T-helper 2 cell treated with Interferon-gamma antibody and Interleukin-4, amounts not matched to agents 100 ng/mL and 5 ng/mL, for 36 hours (primary cell): Measurements from ENCODE around the gene MYO5C. TPM values are rescaled to one million over a fixed set of nuclear protein-coding genes. Genes with fewer than 3 reads are reported as not detected.
"Not testable (repeated sequence)": the region's sequence is repeated elsewhere in the genome, so short reads cannot be mapped to it uniquely, and the experiment has no call there.

Experiments used
- intact Hi-C: fragments of 100-400 bp; cut with micrococcal nuclease; formaldehyde crosslinking; loops from one replicate; pipeline ENCODE4 v1.15.1; 2023
- total RNA-seq: library from RNA; stranded (reverse); gene quantifications from 2 replicates; pipeline ENCODE4 v1.2.3, GENCODE V29; 2022

Gene MYO5C
- total RNA-seq, 1 donor from 2014 or later = 1.2 TPM

DNA sequence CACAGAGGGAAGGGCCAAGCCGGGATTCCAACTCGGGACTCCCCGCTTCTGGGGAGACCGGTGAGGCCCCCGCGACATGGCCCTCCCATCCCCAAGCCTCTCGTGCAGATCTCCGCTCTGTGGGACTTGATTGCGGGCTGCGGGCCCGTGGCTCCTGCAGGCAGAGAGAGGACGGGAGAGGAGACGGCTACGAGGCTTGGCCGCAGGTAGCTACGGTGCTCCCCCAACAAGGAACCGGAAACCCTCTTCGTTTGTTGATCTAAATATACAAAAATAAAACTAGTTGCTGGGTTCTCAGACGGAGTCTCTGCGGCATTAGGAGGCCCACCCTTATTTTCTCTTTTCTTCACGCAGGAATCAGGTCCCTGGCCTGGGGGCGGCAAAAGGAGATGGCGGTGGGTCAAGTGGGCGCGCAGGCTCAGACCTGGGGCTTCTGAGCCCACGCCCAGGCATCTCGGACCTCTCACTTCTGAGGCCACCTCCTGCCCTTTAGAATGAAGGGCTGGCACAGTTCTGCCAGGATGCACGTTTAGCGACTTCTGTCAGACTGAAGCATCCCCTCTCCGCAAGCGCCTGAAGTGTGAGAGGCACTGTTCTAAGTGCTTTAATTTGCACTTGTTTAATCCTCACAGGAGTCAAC lies 115.3 kb downstream of the MYO5C start:
- intact Hi-C loops = loop anchor here (1.0 to 2.0 kb wide), 2 partner anchors 40 to 389 kb away; partner anchors contain the start of gene ARPP19

DNA sequence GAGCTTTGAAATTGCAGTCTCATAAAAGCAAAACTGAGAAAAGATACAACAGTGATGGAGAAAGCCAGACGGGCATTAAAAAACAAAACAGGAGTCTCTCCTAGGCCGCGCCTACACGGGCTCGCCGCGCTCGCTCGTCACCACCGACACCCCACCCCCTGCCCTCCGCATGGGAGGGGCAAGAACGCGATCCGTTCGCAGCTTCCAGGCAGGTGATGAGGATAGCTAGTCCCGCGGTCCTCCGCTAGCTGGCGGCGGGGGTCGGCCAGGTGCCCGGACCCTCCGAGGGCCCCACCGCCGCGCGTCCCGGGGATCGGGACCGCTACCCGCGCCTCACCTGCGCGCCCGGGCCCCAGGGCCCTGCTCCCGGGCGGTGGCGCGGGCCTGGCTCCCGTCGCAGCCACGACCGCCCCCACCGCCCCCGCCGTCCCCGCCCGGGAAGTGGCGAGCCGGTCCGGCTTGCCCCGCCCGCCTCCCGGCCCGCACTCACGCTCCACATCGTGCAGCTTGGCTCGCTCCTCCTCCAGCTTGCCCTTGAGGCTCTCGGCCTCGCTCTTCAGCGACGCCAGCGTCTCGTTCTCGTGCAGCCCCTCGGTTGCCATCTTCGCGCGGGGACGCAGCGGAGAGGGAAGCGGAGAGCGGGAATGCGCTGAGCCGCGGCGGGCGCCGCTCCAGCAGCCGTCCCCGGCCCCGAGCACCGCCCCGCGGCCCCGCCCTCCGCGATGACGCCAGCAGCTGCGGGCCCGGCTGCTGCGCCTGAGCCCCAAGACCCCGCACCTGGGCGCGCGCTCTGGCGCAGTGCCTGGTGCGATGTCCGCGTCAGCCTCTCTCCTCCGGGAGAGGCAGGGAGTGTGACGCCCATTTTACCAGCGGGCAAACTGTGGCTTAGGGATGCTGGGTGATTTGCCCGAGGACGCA lies 116.1 kb downstream of the MYO5C start:
- intact Hi-C loops = loop anchor here (1.0 to 10.0 kb wide), 8 partner anchors 29 to 445 kb away; partner anchors contain the start of genes ARPP19, BCL2L10, LEO1 and LYSMD2

DNA sequence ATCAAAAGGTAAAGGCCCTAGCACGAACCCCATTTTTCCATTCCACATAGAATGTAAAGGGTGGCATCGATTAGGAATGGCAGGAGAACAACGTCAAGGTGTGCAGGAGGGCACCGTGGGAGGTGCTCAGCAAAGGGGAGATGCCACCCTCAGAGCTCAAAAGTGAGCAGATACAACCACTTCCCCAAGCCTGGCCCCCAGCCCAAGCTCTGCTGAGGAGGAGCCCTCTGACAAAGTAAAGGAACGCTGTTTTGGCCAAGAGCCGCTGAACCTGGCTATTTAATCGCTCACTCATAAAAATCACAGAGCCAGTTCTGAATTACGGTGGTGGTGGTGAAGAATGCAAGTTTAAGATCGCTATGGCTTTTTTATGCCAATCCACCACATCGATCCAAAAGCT lies 116.8 kb downstream of the MYO5C start:
- intact Hi-C loops = loop anchor here (1.0 to 10.0 kb wide), 6 partner anchors 30 to 444 kb away; partner anchors contain the start of genes BCL2L10, LEO1, LYSMD2 and MAPK6

DNA sequence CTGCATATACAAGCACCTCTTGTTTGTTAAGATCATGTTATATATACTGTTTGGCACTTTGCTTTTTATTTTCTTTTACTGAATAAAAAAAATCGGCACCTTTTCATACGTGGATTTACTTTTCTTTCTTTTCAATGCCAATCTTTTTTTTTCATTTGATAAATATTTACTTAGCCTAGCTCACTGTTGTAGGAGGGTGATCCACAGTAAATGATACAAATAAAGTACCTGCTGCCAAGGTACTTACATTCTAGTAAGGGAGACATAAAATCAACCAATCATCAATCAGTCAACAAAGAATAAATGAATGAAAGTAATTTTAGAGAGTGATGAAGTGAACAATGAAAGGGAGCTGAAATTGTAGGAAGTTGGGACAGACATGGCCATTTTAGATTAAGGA lies 122.7 kb downstream of the MYO5C start:
- intact Hi-C loops = loop anchor here (10.0 kb wide), 2 partner anchors 58 to 438 kb away; partner anchors contain the start of genes BCL2L10 and LYSMD2

DNA sequence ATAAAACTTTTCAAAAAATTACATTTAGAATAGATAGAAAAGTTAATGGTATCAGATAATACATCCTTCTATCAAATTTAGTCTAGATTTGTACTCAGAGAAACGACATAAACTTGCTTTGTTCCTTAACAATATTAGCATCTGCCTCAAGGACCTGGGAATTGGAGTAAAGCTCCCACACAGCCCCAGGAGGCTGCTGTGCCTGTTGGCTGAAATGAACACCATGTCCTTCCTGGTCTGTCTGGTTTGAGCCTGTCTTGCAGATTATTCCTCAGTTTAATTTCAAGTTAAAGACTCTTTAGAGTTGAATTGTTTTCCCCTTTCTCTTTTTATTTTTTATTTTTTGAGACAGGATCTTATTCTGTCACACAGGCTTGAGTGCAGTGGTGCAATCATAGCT lies 123.8 kb downstream of the MYO5C start:
- intact Hi-C loops = loop anchor here (10.0 kb wide), 2 partner anchors 57 to 437 kb away; partner anchors contain the start of genes BCL2L10 and LYSMD2

DNA sequence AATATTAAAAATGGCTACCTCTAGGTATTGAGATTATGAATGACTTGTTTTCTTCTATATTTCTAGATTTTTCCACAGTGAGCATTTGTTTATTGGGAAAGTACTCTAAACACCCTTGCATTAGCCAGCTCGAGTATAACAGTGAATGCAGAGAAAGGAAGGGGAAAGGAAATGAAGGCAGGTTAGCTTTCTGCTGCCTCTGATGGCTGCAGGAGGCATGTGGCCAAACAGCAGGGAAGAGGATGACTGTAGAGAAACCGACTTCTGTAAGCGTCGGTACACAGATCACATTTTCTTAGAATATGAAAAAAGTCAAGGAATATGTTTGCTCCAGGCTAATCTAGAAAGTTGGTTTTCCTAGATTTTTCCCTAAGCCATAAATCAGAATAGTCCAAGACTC lies 124.2 kb downstream of the MYO5C start:
- intact Hi-C loops = loop anchor here (10.0 kb wide), 2 partner anchors 57 to 437 kb away; partner anchors contain the start of genes BCL2L10 and LYSMD2

DNA sequence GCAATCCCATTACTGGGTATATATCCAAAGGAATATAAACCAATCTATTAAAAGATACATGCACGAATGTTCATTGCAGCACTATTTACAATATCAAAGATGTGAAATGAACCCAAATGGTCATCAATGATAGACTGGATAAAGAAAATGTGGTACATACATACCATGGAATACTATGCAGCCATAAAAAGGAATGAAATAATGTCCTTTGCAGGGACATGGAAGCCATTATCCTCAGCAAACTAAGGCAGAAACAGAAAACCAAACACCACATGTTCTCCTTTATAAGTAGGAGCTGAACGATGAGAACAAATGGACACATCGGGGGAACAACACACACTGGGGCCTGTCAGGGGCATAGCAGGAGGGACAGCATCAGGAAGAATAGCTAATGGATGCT lies 125.4 kb downstream of the MYO5C start:
- intact Hi-C loops = loop anchor here (10.0 kb wide), 2 partner anchors 55 to 435 kb away; partner anchors contain the start of genes BCL2L10 and LYSMD2

DNA sequence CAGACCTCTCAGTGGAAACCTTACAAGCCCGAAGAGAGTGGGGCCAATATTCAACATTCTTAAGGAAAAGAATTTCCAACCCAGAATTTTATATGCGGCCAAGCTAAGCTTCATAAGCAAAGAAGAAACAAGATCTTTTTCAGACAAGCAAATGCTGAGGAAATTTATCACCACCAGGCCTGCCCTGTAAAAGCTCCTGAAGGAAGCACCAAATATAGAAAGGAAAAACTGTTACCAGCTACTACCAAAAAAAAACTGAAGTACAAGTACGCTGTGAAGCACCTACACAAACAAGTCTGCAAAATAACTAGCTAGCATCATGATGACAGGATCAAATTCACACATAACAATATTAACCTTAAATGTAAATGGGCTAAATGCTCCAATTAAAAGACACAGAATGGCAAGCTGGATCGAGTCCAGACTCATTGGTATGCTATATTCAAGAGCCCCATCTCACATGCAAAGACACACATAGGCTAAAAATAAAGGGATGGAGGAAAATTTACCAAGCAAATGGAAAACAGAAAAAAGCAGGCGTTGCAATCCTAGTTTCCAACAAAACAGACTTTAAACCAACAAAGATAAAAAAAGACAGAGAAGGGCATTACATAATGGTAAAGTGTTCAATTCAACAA lies 130.0 kb downstream of the MYO5C start:
- intact Hi-C loops = not testable (repeated sequence)

DNA sequence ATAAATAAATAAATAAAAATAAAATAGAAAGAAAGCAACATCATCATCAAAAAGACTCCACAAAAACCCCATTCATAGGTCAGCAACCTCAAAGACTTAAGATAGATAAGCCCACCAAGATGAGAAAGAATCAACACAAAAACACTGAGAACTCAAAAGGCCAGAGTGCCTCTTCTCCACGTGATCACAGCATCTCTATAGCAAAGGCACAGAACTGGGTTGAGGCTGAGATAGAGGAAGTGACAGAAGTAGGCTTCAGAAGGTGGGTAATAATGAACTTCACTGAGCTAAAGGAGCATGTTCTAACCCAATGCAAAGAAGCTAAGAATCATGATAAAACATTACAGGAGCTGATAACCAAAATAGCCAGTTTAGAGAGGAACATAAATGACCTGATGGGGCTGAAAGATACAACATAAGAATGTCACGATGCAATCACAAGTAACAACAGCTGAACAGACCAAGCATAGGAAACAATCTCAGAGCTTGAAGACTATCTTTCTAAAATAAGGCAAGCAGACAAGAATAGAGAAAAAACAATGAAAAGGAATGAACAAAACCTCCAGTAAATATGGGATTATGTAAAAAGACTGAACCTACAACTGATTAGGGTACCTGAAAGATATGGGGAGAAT lies 130.9 kb downstream of the MYO5C start:
- intact Hi-C loops = no loop called here

DNA sequence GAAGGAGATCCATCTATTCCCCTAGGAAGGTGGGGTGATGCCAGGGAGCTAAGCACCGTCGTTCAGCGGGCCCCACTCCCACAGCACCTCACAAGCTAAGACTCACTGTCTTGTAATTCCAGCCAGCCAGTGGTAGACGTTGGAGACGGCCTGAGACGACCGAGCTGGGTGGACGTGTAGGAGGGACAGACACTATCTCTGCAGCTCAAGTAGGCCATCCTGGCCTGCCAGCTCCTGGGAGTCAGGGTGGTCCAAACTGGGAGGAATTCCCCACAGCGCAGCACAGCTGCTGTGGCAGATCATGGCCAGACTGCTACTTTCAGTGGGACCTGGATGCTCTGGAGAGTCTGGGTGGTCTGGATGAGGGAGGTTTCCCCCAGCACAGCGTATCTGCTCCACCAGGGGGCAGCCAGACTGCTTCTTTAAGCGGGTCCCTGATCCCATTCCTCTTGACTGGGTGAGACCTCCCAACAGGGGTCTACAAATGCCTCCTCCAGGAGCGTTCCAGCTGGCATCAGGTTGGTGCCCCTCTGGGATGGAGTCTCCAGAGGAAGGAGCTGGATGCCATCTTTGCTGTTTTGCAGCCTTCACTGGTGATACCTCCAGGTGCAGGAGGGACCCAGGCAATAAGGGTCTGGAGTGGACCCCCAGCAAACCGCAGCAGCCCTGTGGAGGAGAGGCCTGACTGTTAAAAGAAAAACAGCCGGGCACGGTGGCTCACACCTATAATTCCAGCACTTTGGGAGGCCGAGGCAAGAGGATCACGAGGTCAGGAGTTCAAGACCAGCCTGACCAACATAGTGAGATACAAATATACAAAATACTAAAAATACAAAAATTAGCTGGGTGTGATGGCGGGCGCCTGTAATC lies 132.0 kb downstream of the MYO5C start:
- intact Hi-C loops = loop anchor here (1.0 kb wide), 1 partner anchor 45 kb away; no protein-coding TSS in a partner anchor

DNA sequence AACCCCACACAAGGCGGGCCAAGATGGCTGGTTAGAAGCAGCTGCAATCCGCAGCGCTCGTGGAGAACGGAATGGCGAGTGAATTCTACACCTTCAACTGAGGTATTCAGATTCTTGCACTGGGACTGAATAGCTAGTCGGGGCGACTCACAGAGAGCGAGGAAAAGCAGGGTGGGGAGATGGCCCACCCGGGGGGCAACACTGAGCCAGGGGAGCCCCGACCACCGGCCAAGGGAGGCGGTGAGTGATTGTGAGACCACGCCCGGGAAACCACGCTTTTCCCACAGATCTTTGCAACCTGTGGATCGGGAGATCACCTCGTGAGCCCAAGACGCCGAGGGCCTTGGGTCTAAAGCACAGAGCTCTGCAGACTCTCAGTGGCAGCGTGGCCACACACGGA lies 132.7 kb downstream of the MYO5C start:
- intact Hi-C loops = loop anchor here (1.0 kb wide), 1 partner anchor 45 kb away; no protein-coding TSS in a partner anchor

DNA sequence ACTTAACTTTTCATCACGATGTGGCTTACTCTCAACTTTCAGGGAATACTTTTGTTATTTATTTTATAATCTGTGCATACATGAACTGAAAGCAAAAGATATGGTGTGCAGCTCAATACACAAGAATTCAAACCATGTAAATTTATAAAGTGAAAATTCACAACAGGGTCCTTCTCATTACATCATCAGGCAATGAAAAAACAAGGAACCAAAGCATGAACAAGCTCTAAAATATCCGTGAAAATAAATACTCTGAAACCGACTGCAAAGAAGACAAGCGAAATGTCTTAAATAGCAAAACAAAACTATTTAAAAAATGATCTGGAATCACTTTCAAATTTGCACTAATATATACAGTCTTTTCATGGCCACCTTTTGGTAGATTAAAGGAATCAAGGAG lies 133.3 kb downstream of the MYO5C start:
- intact Hi-C loops = no loop called here

DNA sequence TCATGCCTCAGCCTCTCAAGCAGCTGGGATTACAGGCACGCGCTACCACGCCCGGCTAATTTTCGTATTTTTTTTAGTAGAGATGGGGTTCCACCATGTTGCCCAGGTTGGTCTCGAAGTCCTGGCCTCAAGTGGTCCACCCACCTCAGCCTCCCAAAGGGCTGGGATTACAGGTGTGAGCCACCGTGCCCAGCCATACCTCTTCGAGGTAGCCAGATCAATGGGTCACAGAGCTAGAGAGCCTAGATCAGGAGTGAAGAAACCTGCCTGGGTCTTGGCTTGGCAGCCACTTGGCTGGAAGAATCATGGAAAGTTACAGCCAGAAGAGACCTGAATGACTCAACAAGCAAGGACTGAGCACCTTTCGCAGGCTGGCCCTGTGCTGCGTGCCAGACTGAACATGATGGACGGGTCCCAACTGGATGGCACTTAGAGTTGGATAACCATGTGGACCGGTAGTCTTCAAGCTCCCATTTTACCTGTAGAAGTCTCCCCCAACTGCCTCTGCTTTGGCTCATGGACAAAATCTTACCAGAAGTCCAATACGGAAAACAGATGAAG lies 134.1 kb downstream of the MYO5C start:
- intact Hi-C loops = no loop called here

DNA sequence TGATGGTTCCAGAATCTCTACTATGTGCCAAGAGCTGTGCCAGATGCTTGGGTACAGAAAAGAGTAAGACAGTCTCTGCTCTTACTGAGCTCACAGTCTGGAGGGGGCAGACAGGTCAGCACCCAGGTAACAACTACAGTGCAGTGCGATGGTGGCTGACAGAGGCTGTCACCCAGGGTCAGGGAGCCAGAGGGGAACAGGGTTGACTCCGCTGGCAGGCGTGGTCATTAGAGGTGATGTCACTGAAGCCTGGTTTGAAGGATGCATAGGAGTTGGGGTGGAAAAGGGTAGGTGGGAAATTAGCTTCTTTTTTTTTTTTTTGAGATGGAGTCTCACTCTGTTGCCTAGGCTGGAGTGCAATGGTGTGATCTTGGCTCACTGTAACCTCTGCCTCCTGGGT lies 136.0 kb downstream of the MYO5C start:
- intact Hi-C loops = no loop called here

DNA sequence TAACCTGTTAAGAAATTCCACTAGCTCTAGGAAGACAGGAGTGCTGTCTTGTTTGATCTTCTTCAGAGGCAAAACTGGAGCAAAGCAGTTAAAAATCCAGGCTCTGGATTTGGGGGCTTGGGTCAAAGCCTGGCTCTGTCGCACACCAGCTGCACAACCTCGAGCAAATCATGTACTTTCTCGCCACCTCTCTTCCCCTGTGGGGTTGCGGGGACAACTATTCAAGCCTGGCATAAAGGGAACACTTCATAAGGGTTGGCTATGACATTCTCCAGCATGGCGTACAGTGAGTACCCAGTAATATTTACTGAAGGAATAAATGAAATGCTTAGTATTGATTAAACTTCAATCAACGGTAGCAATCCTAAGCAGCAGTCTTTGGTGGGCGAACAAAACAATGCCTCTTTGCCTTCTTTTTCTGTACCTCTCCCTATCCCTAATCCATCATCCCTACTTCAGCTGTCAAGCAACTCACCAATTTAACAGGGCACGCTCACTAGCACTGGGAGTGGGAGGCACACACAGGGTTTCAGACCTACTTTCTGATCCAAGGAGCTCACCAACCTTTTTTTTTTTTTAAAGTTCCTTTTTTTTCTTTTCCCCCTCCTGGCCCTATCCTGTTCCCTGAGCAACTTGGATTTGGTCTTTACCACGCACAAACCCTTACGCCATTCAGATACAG lies 137.4 kb downstream of the MYO5C start:
- intact Hi-C loops = no loop called here

DNA sequence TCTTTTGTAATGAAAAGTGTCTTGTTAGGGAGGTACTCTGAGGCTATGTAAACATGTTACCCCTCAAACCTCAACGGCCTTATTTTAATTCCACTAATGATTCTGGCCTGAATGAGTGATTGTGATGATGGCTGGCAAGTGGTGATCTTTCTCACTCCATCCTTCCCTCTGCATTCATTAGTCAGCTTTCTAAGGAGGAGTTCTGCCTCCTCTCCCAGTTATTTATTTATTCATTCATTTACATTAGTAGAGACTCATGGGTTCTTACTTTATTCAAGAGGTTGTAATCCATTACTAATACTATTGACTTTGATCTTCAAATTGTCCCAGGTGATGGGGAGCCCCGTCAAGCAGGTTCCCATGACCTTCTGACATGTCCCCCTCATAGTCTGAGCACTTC lies 139.7 kb downstream of the MYO5C start:
- intact Hi-C loops = no loop called here

DNA sequence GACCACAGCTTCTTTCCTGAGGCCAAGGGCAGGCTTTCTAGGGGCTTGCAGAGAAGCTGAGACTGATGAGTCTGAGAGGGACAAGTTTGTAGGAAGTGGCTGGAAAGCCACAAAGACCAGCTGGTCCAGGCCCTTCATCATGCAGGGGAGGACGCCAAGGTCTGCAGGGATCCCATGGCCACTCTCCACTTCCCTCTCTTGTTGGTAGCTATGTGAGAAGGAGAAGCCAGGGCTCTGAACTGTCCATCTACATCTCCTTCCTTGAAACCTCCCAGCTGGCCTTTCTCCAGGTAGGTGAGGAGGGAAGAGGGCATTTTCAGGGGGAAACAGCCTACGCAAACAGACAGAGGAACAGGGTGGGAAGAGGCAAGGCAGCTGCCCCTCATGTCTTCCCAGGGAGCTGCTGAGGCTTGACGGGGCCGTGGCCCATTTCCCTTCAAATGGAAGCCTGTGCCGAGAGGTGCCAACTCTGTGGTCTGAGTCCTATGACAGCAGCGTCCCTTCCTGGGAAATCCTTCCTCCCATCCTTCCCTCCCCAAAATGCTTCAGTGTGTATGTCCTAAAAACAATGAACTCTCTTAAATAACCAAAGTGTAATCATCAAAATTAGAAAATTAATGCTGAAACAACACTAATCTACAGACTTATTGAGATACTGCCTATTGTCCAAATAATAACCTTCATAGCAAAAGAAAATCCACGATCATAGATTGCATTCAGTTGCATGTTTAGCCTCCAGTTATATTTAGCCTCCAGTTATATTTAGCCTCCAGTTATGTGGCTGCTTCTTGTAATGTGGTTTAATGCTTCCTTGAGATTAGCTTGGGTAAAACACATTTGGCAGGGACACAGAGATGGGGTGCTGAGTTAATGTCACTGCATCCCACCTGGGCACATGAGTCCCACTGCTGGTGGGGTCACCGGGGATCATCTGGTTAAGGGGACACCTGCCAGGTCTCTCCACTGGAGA lies 140.4 kb downstream of the MYO5C start:
- intact Hi-C loops = no loop called here
